ENCODE measurements around the gene PLEK2. TPM values are rescaled to one million over a fixed set of nuclear protein-coding genes. Genes with fewer than 3 reads are reported as not detected.
"Not testable (repeated sequence)": the region's sequence is repeated elsewhere in the genome, so short reads cannot be mapped to it uniquely, and the experiment has no call there.

Gene PLEK2
- polyA plus RNA-seq, 1 donor, result 1.2 TPM

- DNase-seq, result no peak
Measured at GRCh38 chr14:67429510-67430205, 17.7 kb upstream of the PLEK2 start.

GRCh38 chr14:67428501-67429031 is 16.6 kb upstream of the PLEK2 start:
- no peak for DNase-seq

GRCh38 chr14:67426983-67427606 is 15.1 kb upstream of the PLEK2 start:
- peak; percentile 78 for DNase-seq

- DNase-seq, result no peak
Measured at GRCh38 chr14:67426161-67426560, 14.2 kb upstream of the PLEK2 start.

GRCh38 chr14:67425608-67426007 is 13.6 kb upstream of the PLEK2 start:
- no peak for DNase-seq

GRCh38 chr14:67424539-67424938 is 12.6 kb upstream of the PLEK2 start:
- no peak for DNase-seq

GRCh38 chr14:67423424-67423823 is 11.5 kb upstream of the PLEK2 start:
- DNase-seq, result no peak

- DNase-seq, result no peak
Measured at GRCh38 chr14:67421356-67422224, 9.6 kb upstream of the PLEK2 start.

GRCh38 chr14:67420102-67420739 is 8.3 kb upstream of the PLEK2 start:
- DNase-seq, result no peak

- no peak for DNase-seq
Measured at GRCh38 chr14:67418401-67419191, 6.6 kb upstream of the PLEK2 start.

GRCh38 chr14:67417633-67418032 is 5.7 kb upstream of the PLEK2 start:
- no peak for DNase-seq

- no peak for DNase-seq
Measured at GRCh38 chr14:67416810-67417209, 4.8 kb upstream of the PLEK2 start.

- no peak for DNase-seq
Measured at GRCh38 chr14:67416085-67416484, 4.1 kb upstream of the PLEK2 start.

GRCh38 chr14:67415610-67416009 is 3.6 kb upstream of the PLEK2 start:
- DNase-seq, result not testable (repeated sequence)

GRCh38 chr14:67413806-67414769 is 2.1 kb upstream of the PLEK2 start:
- no peak for DNase-seq

GRCh38 chr14:67411370-67411769 is 595 bp downstream of the PLEK2 start:
- DNase-seq, result no peak

GRCh38 chr14:67410313-67410712 is 1.7 kb downstream of the PLEK2 start:
- no peak for DNase-seq

GRCh38 chr14:67409461-67409860 is 2.5 kb downstream of the PLEK2 start:
- no peak for DNase-seq

GRCh38 chr14:67408122-67408801 is 3.7 kb downstream of the PLEK2 start:
- DNase-seq, result not testable (repeated sequence)

GRCh38 chr14:67405771-67406170 is 6.2 kb downstream of the PLEK2 start:
- DNase-seq, result no peak

Data from left kidney (tissue), 2 donors.